HG02870 (cell line): ENCODE measurements around the gene CA5A.
"Not testable (repeated sequence)": the region's sequence is repeated elsewhere in the genome, so short reads cannot be mapped to it uniquely, and the experiment has no call there.

Experiments used
- ATAC-seq: cut with Tn5 transposase; IDR thresholded peaks from one replicate; pipeline ENCODE4 v1.9.1; 2021; ENCODE audit warnings: mild to moderate bottlenecking, moderate library complexity; ENCODE audit not compliant: unreplicated experiment

CA5A gene

DNA sequence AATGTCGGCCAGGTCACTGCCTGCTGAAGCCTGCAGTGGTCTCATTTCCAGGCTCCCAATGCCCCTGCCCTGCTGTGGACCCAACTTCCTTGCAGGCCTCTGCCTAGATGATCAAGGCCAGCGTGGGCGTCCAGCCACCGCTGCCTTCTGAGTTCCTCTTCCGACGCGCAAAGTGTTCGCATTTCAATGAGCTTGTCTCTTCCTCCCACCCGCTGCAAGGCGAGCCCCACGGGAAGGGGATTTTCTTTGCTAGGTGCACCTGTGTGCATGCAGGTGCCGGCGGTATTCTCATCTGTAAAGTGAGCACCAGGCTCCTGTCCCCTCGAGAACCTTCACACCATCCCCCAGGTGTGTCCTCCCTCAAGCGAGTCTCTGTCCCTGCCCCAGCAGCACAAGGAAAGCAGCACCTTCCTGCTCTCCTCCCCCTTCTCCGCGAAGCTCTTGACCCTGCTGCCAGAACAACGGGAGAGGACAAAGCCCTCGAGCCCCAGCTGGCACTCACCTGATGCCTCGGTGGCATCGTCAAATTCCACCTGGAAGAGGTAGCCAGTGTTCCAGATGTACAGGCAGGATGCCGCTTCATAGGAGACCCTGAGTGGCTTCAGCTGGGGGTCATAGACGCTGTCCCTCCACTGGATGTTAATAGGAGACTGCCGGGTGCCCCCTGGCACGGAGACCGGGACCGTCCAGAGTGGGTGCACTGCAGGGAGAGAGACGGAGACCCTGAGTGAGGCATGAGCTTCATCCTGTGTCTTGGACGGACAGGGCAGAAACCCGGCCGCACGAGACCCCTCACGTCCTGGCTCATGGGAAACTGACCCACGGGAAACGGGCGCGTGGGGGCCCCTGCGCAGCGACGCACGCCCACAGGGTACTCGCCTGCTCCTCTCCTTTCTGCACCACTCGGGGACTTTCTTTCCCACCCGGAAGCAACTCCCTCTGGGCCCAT is 9.8 kb downstream of the CA5A start:
- no peak for ATAC-seq

DNA sequence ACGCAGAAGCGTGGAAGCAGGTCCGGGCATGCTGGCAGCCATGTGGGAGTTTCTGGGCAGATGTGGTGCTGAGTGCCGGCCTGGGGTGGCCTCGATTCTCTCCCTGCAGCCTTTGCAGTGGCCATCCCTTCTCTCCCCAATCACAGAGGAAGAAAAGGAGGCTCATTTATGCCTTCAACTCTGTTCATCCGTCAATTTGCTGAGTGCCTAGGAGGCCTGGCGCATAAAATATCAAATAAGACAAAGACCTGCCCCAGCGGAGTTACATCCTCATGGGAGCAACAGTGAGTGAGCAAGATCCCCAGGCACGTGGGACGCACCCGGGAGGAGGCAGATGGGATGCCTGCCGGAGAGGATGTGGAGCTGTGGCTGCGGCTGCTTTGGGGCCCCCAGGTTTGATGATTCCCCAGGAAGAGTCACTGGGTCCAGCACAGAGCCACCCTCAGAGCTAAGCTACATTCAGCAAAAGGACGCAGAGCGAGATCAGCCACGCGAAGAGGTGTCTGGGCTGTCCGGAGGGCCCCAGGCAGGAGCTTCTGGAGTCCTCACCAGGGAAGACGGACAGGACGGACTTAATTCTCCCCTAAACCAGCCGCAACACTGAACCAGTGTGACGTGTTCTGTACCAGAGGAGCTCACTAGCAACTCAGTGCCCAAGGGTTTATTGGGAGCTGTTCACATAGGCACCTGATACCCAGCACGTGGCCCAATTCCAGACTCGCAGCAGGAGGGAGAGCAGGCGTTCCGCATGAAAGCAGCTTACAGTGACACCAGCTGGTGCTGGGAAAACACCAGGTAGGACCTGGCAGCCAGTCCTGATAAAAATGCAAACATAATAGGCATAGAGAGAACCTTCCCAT is 11.3 kb downstream of the CA5A start:
- no peak for ATAC-seq

DNA sequence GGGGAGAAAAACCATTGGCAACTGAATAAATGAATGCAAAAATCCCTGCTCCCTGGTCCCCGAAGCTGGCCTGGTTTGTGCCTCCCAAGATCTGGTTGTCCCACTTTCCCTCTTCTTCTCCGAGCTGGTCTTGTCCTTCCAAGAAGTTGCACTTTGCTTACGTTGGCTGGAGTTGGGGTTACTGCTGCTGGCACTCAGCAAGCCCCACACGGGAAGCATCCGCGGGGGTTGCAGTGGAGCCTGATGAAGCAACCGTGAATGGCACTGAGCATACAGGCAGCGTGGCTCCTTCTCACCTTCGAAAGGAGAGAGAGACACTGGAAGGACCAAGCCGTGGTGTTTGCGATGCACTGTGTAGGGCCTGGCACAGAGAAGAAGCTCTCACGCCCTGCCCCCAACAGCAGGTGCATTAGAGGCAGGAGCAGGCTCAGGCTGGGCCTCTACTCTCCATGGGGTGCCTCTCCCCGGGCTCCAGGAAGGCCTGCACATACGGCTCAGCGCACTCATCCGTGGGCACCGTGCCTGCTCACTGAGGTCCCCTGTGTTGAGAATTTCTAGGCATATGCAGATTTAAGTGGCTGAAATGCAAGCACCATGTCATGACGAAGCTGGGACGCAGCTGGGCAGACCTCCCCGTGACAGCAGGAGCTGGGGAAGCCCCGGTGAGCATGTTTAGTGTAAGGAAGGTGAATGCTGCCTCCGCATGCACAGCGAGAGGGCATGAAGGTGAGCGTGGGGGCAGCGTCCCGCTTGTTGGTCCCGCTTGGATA is 12.1 kb downstream of the CA5A start:
- peak; percentile 74 for ATAC-seq

DNA sequence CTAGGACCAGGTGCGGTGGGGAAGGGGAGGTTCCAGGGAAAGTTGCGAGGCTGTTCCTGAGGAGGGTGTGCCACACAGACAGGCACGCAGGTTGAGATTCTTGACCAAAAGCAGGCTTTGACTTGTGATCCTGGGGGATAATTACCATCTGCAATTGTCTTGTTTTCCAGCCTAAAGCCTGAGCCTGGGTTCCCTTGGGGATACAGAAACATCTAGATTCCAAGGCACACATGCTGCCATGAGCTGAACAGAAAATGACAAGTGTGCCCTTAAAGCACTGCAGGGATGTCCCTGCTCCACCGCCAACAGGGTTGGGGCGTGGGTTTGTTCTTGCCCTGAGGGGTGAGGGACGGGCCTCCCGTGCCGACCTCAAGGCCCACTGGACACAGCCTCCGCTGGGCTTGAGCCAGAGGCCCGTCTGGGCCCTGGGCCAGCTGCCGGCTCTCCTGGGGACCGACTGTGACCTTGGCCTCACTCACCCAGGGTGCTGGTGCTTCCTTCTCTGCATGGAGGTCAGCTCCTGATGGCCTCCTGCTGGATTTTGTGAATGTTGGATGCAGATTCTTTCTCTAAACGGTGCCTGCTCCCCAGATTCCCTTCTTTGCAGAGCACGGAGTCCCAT is 14.0 kb downstream of the CA5A start:
- ATAC-seq, result no peak

DNA sequence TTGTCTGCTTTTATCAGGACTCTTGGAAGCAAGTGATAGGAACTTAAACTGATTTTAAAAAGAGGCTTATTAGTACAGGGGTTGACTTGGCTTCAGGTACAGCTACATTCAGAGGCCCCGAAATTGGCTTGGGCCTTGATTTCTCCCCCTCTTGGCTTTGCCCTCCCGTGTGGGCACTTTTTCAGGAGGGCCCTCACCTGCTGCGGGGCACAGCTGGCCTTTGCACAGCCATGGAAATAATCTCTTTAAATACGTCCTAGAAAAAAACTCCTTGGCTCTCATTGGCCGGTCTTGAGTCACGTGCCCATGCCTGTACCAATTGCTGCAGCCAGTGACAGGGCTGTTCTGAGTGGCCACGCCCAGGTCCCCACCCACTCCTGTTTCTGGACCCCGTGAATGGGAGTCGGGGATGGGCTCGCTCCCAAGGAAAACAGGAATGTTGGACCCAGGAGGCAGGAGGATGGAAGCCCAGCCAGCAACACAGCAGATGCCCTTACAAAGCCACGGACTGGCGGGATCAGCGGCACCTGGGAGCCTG is 15.0 kb downstream of the CA5A start:
- no peak for ATAC-seq

DNA sequence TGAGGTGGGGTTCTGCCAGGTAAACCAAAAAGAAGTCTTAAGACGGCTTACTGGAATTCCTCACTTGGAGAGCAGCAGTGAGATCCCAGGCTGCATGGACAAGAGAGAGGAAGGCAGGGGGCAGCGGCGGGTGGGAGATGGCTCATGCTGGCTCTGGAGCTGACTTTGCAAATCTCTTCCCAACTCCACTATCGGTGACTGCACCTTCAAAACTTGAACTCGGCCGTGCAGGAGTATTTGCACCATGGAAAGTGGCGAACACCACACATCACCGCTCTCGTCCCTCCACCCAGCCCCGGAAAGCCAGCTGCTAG is 16.7 kb downstream of the CA5A start:
- ATAC-seq, result no peak

DNA sequence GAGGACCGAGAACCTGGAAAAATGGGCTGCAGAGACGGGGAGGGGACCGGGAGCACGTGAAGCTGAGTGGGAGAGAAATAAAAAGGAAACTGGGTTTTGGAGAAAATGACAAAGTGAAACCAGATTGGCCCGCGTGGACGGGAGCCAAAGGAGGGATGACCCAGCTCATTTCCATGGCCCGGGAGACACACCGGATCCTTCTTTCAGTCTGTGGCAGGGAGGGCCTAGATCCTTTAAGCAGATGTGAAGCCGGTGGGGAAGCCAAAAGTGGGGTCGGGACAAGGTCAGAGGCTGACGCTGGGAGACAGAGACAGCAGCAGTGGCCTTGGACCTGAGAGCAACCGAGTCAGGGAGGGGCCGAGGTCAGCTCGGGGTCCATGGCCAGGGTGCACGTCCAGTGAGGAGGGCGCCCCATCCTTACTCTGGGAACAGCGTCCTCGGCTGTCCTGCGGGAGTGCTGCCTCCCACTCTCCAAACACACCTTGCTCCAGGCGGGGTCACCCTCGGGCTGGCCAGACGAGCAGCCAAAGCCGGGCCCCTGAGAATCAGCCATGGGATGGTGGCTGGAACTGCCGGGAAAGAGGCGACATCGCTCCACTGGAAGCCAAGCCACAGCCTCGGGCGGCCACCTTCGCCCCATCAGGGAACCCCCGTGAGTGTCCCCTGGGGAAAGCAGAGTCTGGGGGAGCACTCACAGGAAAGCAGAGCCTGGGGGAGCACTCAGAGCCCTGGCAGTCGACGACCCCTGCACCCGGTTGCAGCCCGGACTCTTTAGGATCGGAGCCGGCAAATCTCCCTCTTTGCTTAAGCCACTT is 17.3 kb downstream of the CA5A start:
- ATAC-seq, result no peak

DNA sequence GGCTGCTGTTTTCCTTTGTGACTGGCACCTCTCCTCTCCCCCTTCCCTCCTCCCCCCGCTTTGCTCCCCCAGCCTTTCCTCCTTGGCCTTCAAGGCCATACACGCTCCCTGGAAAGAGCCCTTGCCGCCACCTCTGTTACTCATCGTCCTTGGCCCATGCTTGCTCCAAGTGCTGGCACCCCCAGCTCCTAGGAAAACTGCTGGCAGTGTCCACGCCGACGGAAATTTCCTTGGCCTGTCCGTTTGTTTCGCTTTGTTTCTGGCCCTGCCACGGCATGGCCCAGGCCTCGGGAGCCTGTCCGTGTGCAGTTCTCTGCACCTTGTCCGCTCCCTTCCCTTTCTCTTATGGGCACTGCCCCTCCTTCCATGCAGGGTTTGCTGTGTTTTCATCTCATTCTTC is 18.0 kb downstream of the CA5A start:
- no peak for ATAC-seq

DNA sequence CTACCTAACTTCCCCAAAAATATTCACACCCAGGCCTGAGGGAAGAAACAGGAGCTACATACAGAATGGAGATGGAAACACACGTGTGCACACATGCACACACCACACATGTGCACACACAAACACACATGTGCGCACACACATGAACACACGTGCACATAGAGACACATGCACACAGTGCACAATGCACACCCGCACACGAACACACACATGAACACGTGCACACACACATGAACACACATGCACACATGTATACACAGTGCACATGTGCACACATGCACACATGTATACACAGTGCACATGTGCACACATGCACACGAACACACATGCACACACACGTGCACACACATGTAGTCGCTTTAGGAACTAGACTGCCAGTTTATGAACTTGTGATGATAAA is 18.8 kb downstream of the CA5A start:
- ATAC-seq, result no peak

DNA sequence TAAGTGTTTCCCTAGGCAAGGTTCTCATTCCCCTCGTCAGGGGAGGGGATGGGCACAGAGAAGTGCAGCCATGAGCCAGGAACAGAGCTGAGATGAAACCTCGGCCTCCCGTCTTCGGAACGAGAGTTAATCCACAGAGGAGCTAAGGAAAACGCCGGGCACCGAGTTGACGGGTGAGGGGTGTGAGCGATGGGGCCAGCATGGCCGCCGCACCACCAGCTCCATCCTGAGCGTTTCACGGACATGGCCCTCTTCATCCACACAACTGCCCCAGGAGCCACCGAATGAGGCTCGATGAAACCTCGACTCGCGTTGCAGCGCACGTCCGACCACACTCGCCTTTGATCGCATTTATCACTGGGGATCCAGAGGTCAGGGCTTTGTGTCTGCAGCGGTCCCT is 21.5 kb downstream of the CA5A start:
- ATAC-seq, result no peak

DNA sequence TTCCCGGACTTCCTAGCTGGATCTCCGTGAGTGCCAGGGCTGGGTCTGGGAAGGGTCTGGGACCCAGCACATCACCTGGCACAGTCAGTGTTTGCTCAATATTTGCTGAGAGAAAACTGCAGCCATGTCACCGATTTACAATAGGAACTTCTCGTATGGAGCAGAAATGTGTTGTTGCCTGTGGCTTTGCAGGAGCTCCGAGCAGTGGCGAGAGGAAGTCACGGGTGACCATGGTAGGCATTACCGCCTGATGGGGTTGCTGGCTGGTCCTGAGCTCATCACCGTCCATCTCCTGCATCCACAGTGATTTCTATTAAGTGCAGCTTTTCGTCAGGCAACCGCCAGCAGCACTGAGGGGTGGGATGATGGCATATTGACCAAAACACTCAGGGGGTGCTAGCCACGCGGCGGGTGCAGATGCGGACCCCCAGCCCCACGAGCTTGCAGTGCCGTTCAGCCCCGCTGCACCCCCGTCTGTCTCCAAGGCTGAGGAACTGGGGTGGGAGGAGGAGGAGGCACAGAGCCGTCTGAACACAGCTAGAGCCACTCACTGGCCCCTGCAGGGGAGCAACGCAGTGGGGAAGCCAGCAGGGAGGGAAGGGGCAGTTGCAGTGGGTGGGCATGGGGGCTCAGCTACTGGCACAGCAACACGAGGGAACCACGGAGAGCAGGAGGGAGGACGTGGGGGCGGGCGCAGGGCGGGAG is 22.2 kb downstream of the CA5A start:
- ATAC-seq, result not testable (repeated sequence)

DNA sequence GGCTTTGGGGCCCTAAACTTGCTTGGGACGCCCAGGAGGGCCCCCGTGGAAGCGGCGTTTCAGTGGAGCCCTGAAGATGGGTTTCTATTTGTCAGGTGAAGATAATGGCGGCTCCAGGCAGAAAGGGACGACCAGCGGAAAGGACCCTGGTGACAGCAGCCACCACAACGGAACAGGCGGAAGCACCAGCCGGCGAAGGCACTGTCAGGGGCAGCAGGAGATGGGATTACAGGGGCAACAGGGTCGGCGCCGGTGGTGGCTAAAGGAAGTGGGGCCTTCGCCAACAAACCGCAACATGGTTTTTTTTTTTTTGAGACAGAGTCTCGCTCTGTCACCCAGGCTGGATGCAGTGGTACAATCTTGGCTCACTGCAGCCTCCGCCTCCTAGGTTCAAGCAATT is 23.6 kb downstream of the CA5A start:
- not testable (repeated sequence) for ATAC-seq

DNA sequence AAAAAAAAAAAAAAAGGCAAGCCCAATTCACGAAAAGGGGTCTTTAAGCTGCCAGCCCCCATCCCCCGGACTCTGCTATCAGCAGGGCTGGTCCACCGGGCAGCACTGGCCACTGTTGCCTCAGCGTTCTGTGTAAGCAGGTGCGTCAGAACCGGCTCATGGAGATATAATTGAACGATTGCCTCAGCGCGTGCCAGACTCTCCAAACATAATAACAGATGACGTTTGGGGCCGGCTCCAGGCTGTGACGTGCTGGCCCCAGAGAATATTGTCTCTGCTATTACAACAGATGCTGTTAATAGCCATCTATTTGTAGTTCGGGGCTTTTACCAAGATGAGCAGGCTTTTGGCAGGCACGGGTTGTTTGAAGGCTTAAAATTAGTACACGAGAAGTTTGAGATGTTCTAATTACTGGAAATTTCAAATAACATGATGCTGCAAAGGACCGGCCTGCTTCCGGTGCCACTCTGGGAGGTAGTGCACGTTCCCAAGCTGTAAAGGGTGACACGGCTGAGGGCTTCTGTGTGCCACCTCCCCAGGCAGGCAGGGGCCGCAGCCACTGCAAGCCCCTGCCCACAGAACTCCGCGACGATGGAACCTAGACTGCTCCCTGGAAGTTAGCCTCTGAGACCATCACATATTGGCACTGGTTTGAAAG is 25.1 kb downstream of the CA5A start:
- ATAC-seq, result not testable (repeated sequence)

DNA sequence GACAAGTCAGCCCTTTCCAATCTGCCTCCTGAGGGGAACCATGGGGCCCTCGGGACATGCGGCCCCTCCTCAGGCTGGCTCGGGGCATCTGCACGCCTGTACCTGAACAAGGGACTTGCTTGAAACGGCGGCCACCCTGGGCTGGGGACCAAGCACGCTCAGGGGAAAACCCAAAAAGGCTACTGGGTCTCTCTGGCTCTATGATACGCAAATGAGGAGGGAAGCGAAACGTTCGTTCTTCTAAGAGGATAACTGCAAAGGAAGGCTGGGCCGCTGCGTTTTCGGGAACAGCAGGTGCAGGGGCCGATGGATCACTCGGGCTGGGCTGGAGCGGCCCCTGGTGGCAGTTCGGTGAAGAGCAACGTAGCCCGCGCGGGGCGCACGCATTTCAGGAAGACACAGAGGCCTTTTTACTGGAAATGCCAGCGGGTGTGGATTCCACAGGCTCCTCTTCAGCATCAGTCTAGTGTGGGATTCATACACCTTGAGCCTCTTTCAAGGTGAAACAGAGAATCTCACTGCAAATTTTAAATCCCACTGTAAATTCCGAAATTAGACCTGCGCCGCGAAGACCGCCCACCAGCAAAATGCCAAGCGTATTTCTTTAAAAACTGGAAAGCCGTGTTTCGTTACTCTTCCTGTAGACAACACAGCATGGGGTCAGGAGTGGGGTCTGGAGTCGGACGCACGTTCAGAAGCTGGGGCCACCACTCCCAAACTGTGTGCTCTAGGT is 27.0 kb downstream of the CA5A start:
- ATAC-seq, result peak; percentile 93

DNA sequence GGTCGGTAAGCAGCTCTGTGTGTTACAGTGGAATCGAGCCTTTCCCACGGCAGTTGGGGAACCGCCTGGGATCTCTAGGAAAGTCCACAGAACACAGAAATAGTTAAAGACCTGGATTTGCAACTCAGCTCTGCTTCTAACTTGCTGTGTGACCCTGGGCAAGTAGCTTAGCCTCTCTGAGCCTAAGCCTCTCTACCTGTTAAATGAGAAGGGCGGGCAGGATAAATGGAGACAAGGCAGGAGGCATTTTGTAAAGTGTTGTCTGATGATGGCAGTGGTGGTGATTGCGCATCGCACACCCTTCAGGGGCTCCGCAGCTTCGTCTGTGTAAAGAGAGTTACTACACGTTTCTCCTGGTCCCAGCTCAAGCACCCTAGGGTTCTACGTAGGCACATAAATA is 28.2 kb downstream of the CA5A start:
- not testable (repeated sequence) for ATAC-seq

DNA sequence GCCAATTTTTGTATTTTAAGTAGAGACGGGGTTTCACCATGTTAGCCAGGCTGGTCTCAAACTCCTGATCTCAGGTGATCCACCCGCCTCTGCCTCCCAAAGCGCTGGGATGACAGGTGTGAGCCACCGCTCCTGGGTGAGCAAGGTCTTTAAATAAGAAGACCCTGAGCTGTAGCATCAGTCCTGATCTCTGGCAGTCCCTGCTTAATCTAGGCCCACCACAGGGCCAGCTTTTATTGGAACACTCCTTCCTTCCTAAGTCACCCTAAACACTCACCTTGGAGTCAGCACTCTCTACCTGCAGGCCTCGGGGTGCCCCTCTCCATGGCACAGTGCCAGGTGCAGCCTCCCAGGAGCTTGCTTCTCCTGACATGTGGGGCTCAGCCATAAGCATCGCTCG is 30.8 kb downstream of the CA5A start:
- ATAC-seq, result not testable (repeated sequence)

DNA sequence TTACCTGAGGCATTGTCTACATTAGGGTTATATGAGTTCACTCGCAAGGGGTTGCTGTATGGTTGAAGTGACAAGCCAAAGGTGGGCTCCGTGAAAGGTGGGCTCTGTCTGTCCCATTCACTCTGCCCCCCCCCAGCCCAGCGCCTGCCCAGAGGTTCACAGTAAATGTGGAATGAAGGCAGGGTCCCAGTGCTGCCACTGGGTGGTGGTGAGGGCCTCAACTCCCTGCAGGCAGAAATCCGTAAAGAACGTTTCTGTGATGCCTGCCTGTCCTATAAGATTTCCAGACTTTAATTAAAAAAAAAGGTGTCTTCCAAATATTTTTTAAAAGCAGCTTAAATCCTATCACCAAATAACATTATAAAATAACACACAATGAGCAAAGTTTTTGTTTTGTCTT is 31.4 kb downstream of the CA5A start:
- not testable (repeated sequence) for ATAC-seq

DNA sequence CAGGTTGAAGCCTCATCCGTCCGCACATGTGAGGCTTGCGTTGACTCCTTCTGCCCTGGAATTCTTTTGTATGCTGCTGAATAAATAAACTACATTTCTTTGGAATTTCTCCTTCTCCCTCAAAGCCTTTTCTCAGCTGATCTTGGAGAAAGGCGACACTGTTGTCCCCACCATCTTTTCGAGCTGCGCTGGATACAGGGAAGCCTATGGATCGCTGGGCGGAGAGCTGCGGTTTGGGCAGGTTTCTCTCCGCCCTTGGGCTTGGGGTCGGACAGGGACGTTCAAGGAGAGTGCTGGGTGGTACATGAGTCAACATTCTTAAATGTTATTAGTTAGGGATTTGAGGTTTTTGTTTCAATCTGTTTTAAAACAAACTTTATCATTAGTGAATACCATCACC is 35.8 kb downstream of the CA5A start:
- not testable (repeated sequence) for ATAC-seq
